ENCODE data around the gene OR5B2.
"Not testable (repeated sequence)": the region's sequence is repeated elsewhere in the genome, so short reads cannot be mapped to it uniquely, and the experiment has no call there.

Gene OR5B2

DNA sequence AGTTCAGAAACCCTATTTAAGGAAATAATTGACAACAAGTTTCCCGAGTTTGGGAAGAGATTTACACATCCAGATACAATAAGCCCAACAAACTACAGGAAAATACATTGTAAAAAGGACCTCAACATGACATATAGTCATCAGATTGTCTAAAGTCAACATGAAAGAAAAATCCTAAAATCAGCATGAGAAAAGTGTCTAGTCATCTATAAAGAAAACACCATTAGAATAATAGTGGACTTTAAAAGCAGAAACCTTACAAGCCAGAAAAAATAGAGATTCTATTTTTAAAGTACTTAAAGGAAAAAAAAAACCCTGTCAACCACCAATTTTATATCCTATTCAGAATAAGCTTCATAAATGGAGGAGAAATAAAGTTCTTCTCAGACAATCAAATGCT is 1.4 kb upstream of the OR5B2 start:
- Histone ChIP-seq H3K9ac (ENCODE audit: low read depth, low read length) (no peak overlapping the region), H3K9me3 (ENCODE audit: control insufficient read depth, insufficient read depth, low read length) (no peaks in the 10 kb centered on the region), H3K36me3 (ENCODE audit: control insufficient read depth, insufficient read depth, low read length) (no peaks in the 10 kb centered on the region), H3K27me3 (ENCODE audit: control insufficient read depth, insufficient read depth, low read length) (no peaks in the 10 kb centered on the region), H3K4me1 (ENCODE audit: control insufficient read depth, insufficient read depth, low read length) (peaks cover 10% of the 10 kb centered on the region), H3K27ac (ENCODE audit: low read depth, low read length) (no peak overlapping the region), H3K4me3 (ENCODE audit: low read depth, low read length) (no peak overlapping the region)

DNA sequence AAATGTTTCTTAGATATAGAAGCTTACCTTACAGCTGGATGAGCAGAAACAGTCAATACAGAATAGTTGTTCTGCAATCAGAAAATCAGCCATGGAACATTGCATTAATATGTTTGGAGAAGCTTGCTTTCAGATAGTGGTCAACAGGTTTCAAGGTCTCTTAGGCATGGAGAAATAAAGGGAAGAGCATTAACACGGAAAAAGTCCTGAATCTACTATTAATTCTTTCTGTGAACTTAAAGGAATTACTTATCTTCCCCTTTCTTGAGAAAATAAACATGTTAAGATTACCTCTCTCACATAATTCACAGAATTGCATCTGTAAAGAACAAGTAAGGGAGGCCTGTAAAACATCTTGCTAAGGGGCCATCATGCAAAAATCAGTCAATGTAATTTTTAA is 21.1 kb downstream of the OR5B2 start, which contains the start of gene OR5B3:
Gene OR5B3 (minus strand): TSS at position 101 of the 400 bp plus-strand sequence. CDS start 3,465 bp downstream, outside the sequence.
- Histone ChIP-seq H3K9ac (ENCODE audit: low read depth, low read length) (no peak within 1 kb of the TSS), H3K4me1 (ENCODE audit: control insufficient read depth, insufficient read depth, low read length) (no peaks in the 10 kb centered on the region), H3K4me3 (ENCODE audit: low read depth, low read length) (no peak within 1 kb of the TSS), H3K27me3 (ENCODE audit: control insufficient read depth, insufficient read depth, low read length) (no peaks in the 10 kb centered on the region), H3K27ac (ENCODE audit: low read depth, low read length) (no peak within 1 kb of the TSS), H3K9me3 (ENCODE audit: control insufficient read depth, insufficient read depth, low read length) (peaks cover 13% of the 10 kb centered on the region), H3K36me3 (ENCODE audit: control insufficient read depth, insufficient read depth, low read length) (no peaks in the 10 kb centered on the region)

GRCh38 chr11:58399622-58400021 is 28.3 kb downstream of the OR5B2 start:
- H3K27ac ChIP-seq (ENCODE audit: low read depth, low read length); H3K4me1 ChIP-seq (ENCODE audit: control insufficient read depth, insufficient read depth, low read length); H3K9me3 ChIP-seq (ENCODE audit: control insufficient read depth, insufficient read depth, low read length): not testable (repeated sequence)

GRCh38 chr11:58395581-58395980 is 32.3 kb downstream of the OR5B2 start:
- Histone ChIP-seq H3K4me1 (ENCODE audit: control insufficient read depth, insufficient read depth, low read length) (no peaks in the 10 kb centered on the region), H3K4me3 (ENCODE audit: low read depth, low read length) (no peak overlapping the region), H3K9me3 (ENCODE audit: control insufficient read depth, insufficient read depth, low read length) (peaks cover 14% of the 10 kb centered on the region), H3K27ac (ENCODE audit: low read depth, low read length) (no peak overlapping the region), H3K36me3 (ENCODE audit: control insufficient read depth, insufficient read depth, low read length) (no peaks in the 10 kb centered on the region), H3K27me3 (ENCODE audit: control insufficient read depth, insufficient read depth, low read length) (no peaks in the 10 kb centered on the region), H3K9ac (ENCODE audit: low read depth, low read length) (no peak overlapping the region)

More at GRCh38 chr11:58399622-58400021, 28.3 kb downstream of the OR5B2 start:
- not testable (repeated sequence) for H3K27me3 ChIP-seq (ENCODE audit: control insufficient read depth, insufficient read depth, low read length); H3K4me3 ChIP-seq (ENCODE audit: low read depth, low read length); H3K36me3 ChIP-seq (ENCODE audit: control insufficient read depth, insufficient read depth, low read length); H3K9ac ChIP-seq (ENCODE audit: low read depth, low read length)

DNA sequence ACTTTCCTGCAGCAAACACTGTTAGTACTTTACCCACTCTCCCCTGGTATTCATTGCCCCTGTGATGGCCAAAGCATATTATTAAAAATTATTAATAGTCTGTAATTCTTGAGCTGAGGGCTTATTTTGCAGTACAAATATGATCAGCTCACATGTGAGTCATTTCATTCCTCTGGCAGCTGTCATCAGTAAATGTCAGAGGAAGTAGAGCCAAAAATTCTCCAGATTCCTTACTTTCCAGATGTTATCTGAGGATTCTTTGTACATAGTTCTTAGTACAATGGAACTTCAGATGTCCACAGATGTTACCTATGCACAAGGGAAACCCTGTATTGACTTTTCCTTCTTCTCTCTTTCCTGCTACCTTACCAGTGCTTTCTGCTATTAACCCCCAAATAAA is 33.7 kb downstream of the OR5B2 start:
- no peak overlapping the region for H3K4me3 ChIP-seq (ENCODE audit: low read depth, low read length)
- H3K27me3 ChIP-seq (ENCODE audit: control insufficient read depth, insufficient read depth, low read length), result no peaks in the 10 kb centered on the region
- no peaks in the 10 kb centered on the region for H3K4me1 ChIP-seq (ENCODE audit: control insufficient read depth, insufficient read depth, low read length)
- peaks cover 19% of the 10 kb centered on the region for H3K9me3 ChIP-seq (ENCODE audit: control insufficient read depth, insufficient read depth, low read length)
- no peak overlapping the region for H3K27ac ChIP-seq (ENCODE audit: low read depth, low read length)
- H3K9ac ChIP-seq (ENCODE audit: low read depth, low read length), result no peak overlapping the region
- no peaks in the 10 kb centered on the region for H3K36me3 ChIP-seq (ENCODE audit: control insufficient read depth, insufficient read depth, low read length)

- H3K27ac ChIP-seq (ENCODE audit: low read depth, low read length), result no peak overlapping the region
Measured at GRCh38 chr11:58392746-58393145, 35.2 kb downstream of the OR5B2 start.

GRCh38 chr11:58391879-58392278 is 36.0 kb downstream of the OR5B2 start:
- Histone ChIP-seq H3K36me3 (ENCODE audit: control insufficient read depth, insufficient read depth, low read length) (no peaks in the 10 kb centered on the region), H3K4me3 (ENCODE audit: low read depth, low read length) (no peak overlapping the region), H3K9ac (ENCODE audit: low read depth, low read length) (no peak overlapping the region), H3K27ac (ENCODE audit: low read depth, low read length) (no peak overlapping the region), H3K9me3 (ENCODE audit: control insufficient read depth, insufficient read depth, low read length) (peaks cover 20% of the 10 kb centered on the region), H3K4me1 (ENCODE audit: control insufficient read depth, insufficient read depth, low read length) (no peaks in the 10 kb centered on the region), H3K27me3 (ENCODE audit: control insufficient read depth, insufficient read depth, low read length) (no peaks in the 10 kb centered on the region)

More at GRCh38 chr11:58392746-58393145, 35.2 kb downstream of the OR5B2 start:
- peaks cover 20% of the 10 kb centered on the region for H3K9me3 ChIP-seq (ENCODE audit: control insufficient read depth, insufficient read depth, low read length)
- H3K4me1 ChIP-seq (ENCODE audit: control insufficient read depth, insufficient read depth, low read length), result no peaks in the 10 kb centered on the region
- H3K27me3 ChIP-seq (ENCODE audit: control insufficient read depth, insufficient read depth, low read length), result no peaks in the 10 kb centered on the region
- H3K36me3 ChIP-seq (ENCODE audit: control insufficient read depth, insufficient read depth, low read length), result no peaks in the 10 kb centered on the region
- no peak overlapping the region for H3K4me3 ChIP-seq (ENCODE audit: low read depth, low read length)
- H3K9ac ChIP-seq (ENCODE audit: low read depth, low read length), result no peak overlapping the region

GRCh38 chr11:58390551-58391063 is 37.3 kb downstream of the OR5B2 start:
- no peaks in the 10 kb centered on the region for H3K4me1 ChIP-seq (ENCODE audit: control insufficient read depth, insufficient read depth, low read length)
- no peaks in the 10 kb centered on the region for H3K36me3 ChIP-seq (ENCODE audit: control insufficient read depth, insufficient read depth, low read length)
- H3K9me3 ChIP-seq (ENCODE audit: control insufficient read depth, insufficient read depth, low read length), result peaks cover 19% of the 10 kb centered on the region
- no peak overlapping the region for H3K27ac ChIP-seq (ENCODE audit: low read depth, low read length)
- H3K9ac ChIP-seq (ENCODE audit: low read depth, low read length), result no peak overlapping the region
- no peak overlapping the region for H3K4me3 ChIP-seq (ENCODE audit: low read depth, low read length)
- no peaks in the 10 kb centered on the region for H3K27me3 ChIP-seq (ENCODE audit: control insufficient read depth, insufficient read depth, low read length)

Measured in HUES48 (cell line).